Measurements from ENCODE around the gene BICRA.
"Not testable (repeated sequence)": the region's sequence is repeated elsewhere in the genome, so short reads cannot be mapped to it uniquely, and the experiment has no call there.

BICRA gene

DNA sequence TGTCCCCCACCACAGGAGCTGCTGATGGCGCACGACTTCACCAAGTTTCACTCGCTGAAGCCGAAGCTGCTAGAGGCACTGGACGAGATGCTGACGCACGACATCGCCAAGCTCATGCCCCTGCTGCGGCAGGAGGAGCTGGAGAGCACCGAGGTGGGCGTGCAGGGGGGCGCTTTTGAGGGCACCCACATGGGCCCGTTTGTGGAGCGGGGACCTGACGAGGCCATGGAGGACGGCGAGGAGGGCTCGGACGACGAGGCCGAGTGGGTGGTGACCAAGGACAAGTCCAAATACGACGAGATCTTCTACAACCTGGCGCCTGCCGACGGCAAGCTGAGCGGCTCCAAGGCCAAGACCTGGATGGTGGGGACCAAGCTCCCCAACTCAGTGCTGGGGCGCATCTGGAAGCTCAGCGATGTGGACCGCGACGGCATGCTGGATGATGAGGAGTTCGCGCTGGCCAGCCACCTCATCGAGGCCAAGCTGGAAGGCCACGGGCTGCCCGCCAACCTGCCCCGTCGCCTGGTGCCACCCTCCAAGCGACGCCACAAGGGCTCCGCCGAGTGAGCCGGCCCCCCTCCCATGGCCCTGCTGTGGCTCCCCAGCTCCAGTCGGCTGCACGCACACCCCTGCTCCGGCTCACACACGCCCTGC lies 132.1 kb downstream of the BICRA start:
- Histone ChIP-seq H3K27ac (no peak overlapping the region), H3K9me3 (ENCODE audit: low read depth, low read length) (no peaks in the 10 kb centered on the region), H3K36me3 (ENCODE audit: insufficient read depth, low read length) (no peaks in the 10 kb centered on the region), H3K9ac (ENCODE audit: insufficient read length) (no peak overlapping the region), H3K4me3 (no peak overlapping the region)
- DNase-seq (ENCODE audit: low read depth, low spot score): no peak
- no peak for TF ChIP-seq POLR2AphosphoS5 (IDR thresholded peaks at IDR 0.05; ENCODE audit: borderline replicate concordance, low read depth, low read length)
- no peak for TF ChIP-seq FOXP2 (optimal IDR thresholded peaks at IDR 0.05; ENCODE audit: control extremely low read depth, extremely low read length, insufficient read depth)

DNA sequence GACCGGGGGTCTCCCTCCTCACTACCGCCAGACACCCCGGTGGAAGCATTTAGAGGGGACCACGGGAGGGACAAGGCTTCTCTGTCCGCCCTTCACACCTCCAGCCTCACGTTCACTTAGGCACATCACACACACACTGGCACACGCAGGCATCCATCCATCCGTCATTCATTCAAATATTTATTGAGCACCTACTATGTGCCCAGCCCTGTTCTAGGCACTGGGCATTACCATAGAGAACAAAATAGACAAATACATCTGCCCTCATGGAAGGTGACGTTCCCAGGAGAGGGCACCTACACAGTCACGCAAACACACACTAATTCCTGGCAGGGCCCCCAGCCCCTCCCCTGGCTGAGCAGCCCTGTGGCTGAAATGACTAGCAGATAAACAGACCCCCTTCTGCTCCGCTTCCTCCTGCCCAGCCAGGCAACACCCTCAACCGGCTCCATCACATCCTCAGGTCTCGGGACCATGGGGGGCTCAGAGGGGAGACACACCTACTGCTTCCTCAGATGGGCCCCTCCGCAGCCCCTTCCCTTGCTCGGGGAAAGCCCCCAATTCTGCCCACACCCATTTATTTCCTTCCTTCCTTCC lies 132.7 kb downstream of the BICRA start:
- Histone ChIP-seq H3K9me3 (ENCODE audit: low read depth, low read length) (no peaks in the 10 kb centered on the region), H3K36me3 (ENCODE audit: insufficient read depth, low read length) (peaks cover 2% of the 10 kb centered on the region; the same call in 1 of the 2 replicates), H3K27ac (peak overlapping the region; percentile 19; the same call in 1 of the 2 replicates), H3K4me3 (no peak overlapping the region), H3K9ac (ENCODE audit: insufficient read length) (no peak overlapping the region)
- no peak for DNase-seq (ENCODE audit: low read depth, low spot score)
- TF ChIP-seq FOXP2 (optimal IDR thresholded peaks at IDR 0.05; ENCODE audit: control extremely low read depth, extremely low read length, insufficient read depth) (no peak), EZH2 (IDR thresholded peaks at IDR 0.05) (no peak), POLR2AphosphoS5 (IDR thresholded peaks at IDR 0.05; ENCODE audit: borderline replicate concordance, low read depth, low read length) (no peak)

DNA sequence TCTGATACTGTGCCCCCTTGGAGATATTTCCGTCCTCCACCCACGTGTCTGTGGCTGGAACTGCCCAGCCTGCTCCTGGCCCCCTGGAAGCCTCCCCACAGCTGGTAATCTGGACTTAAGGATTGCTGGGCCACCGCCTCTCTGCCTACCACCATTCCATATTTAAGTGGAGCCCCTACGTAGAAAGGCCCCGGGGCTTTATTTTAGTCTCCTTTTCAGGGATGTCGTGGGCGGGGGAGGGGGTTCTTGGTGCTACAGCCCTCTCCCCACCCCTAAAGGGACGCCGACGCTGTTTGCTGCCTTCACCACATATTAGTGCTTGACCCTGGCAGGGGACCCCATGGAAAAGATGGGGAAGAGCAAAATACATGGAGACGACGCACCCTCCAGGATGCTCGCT lies 133.7 kb downstream of the BICRA start:
- Histone ChIP-seq H3K9ac (ENCODE audit: insufficient read length) (peak overlapping the region; percentile 71), H3K4me3 (peak overlapping the region; percentile 80), H3K9me3 (ENCODE audit: low read depth, low read length) (no peaks in the 10 kb centered on the region), H3K27ac (peak overlapping the region; percentile 83), H3K36me3 (ENCODE audit: insufficient read depth, low read length) (peaks cover 11% of the 10 kb centered on the region)
- no peak for TF ChIP-seq POLR2AphosphoS5 (IDR thresholded peaks at IDR 0.05; ENCODE audit: borderline replicate concordance, low read depth, low read length)
- TF ChIP-seq FOXP2 (optimal IDR thresholded peaks at IDR 0.05; ENCODE audit: control extremely low read depth, extremely low read length, insufficient read depth): no peak
- no peak for TF ChIP-seq EZH2 (IDR thresholded peaks at IDR 0.05)
- DNase-seq (ENCODE audit: low read depth, low spot score): no peak

DNA sequence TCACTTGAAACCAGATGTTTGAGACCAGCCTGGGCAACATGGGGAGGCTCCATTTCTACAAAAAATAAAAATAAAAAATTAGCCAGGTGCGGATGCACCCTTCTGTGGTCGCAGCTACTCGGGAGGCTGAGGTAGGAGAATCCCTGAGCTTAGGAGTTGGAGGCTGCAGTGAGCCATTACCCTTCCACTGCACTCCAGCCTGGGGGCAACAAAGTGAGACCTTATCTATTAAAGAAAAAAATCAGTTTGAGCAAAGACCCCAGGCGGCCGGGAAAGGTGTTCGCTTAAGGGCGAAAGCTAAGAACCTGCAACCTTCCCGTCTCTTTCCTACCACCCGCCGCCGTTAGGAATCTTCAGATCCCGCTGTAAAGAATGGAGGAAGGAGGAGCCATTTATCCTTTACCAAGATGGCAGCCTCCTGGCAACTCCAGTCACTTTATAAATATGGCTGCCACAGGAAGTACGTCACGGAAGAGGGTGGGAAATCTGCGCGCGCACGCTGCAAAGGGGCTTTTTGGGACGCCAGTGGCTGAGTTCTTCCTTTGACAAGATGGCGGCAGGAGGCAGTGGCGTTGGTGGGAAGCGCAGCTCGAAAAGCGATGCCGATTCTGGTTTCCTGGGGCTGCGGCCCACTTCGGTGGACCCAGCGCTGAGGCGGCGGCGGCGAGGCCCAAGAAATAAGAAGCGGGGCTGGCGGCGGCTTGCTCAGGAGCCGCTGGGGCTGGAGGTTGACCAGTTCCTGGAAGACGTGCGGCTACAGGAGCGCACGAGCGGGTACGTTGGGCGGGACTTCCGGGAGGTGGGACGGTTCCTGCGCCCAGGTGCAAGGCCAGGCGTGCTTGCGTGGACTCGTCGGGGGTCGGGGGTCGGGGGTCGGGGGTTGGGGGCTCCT lies 136.3 kb downstream of the BICRA start, which contains the start of gene NOP53:
NOP53 (plus strand) TSS at position 537 of the 892 bp plus-strand sequence; CDS start at position 551, 14 bp downstream.
- H3K4me3 ChIP-seq: peak within 1 kb of the TSS; percentile 99
- H3K9ac ChIP-seq (ENCODE audit: insufficient read length): peak within 1 kb of the TSS; percentile 97
- DNase-seq (ENCODE audit: low read depth, low spot score): peak; percentile 95
- peaks cover 35% of the 10 kb centered on the region for H3K36me3 ChIP-seq (ENCODE audit: insufficient read depth, low read length)
- no peaks in the 10 kb centered on the region for H3K9me3 ChIP-seq (ENCODE audit: low read depth, low read length)
- peak within 1 kb of the TSS; percentile 92 for H3K27ac ChIP-seq
- TF ChIP-seq EZH2 (IDR thresholded peaks at IDR 0.05): no peak
- peak; percentile 85 for TF ChIP-seq POLR2AphosphoS5 (IDR thresholded peaks at IDR 0.05; ENCODE audit: borderline replicate concordance, low read depth, low read length)

DNA sequence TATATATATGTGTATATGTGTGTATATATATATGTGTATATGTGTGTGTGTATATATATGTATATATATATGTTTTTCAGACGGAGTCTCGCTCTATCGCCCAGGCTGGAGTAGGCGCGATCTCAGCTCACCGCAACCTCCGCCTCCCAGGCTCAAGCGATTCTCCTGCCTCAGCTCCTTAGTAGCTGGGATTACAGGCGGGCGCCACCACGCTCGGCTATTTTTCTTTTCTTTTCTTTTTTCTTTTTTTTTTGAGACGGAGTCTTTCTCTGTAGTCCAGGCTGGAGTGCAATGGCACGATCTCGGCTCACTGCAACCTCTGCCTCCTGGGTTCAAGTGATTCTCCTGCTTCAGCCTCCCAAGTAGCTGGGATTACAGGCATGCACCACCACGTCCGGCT lies 137.2 kb downstream of the BICRA start:
- Histone ChIP-seq H3K9ac (ENCODE audit: insufficient read length) (peak overlapping the region; percentile 97), H3K36me3 (ENCODE audit: insufficient read depth, low read length) (peaks cover 44% of the 10 kb centered on the region), H3K4me3 (peak overlapping the region; percentile 99)
- H3K27ac ChIP-seq; H3K9me3 ChIP-seq (ENCODE audit: low read depth, low read length); DNase-seq (ENCODE audit: low read depth, low spot score): not testable (repeated sequence)

DNA sequence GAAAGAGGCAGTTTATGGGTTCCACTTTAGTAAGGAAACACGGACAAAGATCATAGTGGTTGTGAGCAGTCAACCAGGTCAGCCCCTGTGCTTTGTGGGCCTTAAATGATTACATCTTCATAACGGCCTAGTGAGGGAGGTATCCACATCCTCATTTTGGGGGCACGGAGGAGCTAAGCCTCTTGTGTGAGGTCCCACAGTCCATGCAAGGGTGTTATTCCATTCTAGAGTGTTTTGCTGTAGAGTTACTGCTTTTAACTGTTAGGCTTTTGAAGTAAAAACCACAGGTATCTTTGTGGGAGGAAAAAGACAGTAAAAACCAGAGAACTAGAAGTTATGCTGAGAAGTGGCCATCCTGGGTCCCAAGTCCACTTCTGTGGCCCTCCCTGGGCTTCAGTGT lies 140.4 kb downstream of the BICRA start:
- H3K27ac ChIP-seq: no peak overlapping the region
- no peak for DNase-seq (ENCODE audit: low read depth, low spot score)
- no peak overlapping the region for H3K4me3 ChIP-seq
- peaks cover 73% of the 10 kb centered on the region for H3K36me3 ChIP-seq (ENCODE audit: insufficient read depth, low read length)
- TF ChIP-seq EZH2 (IDR thresholded peaks at IDR 0.05) (no peak), FOXP2 (optimal IDR thresholded peaks at IDR 0.05; ENCODE audit: control extremely low read depth, extremely low read length, insufficient read depth) (no peak), POLR2AphosphoS5 (IDR thresholded peaks at IDR 0.05; ENCODE audit: borderline replicate concordance, low read depth, low read length) (no peak)
- H3K9ac ChIP-seq (ENCODE audit: insufficient read length): no peak overlapping the region
- H3K9me3 ChIP-seq (ENCODE audit: low read depth, low read length): no peaks in the 10 kb centered on the region

DNA sequence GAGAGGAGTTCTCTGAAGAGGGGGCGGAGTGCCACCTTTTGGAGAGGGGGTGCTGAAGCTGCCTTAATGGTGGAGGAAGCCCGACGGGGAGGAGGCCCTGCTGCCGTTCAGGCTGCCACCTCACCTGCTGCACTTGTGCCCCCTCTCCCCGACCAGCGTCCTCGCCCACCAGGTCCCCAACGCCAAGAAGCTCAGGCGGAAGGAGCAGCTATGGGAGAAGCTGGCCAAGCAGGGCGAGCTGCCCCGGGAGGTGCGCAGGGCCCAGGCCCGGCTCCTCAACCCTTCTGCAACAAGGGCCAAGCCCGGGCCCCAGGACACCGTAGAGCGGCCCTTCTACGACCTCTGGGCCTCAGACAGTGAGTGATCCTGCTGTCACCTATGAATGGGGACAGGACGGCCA lies 141.8 kb downstream of the BICRA start:
- Histone ChIP-seq H3K9ac (ENCODE audit: insufficient read length) (no peak overlapping the region), H3K4me3 (no peak overlapping the region), H3K36me3 (ENCODE audit: insufficient read depth, low read length) (peaks cover 82% of the 10 kb centered on the region), H3K9me3 (ENCODE audit: low read depth, low read length) (no peaks in the 10 kb centered on the region), H3K27ac (no peak overlapping the region)
- TF ChIP-seq POLR2AphosphoS5 (IDR thresholded peaks at IDR 0.05; ENCODE audit: borderline replicate concordance, low read depth, low read length) (no peak), EZH2 (IDR thresholded peaks at IDR 0.05) (no peak), FOXP2 (optimal IDR thresholded peaks at IDR 0.05; ENCODE audit: control extremely low read depth, extremely low read length, insufficient read depth) (no peak)
- DNase-seq (ENCODE audit: low read depth, low spot score): no peak

DNA sequence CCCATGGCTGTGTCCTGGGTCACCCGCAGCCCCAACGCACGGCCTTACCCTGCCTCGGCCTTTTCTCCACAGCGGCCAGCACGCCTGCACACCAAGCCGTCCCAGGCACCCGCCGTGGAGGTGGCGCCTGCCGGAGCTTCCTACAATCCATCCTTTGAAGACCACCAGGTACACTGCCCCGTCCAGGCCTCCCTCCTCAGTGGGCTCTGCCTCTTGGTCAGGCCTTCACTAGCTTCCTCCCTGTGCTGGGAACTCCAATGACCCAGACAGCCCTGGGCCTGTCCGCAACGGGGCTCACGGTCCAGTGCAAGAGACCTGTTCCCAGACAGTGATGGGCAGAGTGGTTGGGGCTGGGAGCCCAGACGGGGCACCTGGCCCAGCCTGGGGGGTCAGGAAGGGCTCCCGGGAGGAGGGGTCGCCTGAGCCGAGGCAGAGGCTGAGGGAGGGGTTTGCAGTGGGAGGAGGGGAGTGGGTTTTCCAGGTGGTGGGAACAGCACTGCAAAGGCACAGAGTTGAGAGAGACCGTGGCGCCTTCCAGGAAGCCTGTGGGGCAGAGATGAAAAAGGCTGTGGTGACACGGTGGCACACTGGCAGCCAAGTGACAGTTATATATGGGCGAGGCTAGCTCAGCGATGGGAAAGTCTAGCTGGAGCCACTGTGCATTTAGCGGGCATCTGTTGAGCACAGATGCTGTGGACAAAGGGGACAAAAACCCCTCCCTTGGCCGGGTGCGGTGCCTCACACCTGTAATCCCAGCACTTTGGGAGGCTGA lies 143.7 kb downstream of the BICRA start:
- TF ChIP-seq EZH2 (IDR thresholded peaks at IDR 0.05): no peak
- TF ChIP-seq POLR2AphosphoS5 (IDR thresholded peaks at IDR 0.05; ENCODE audit: borderline replicate concordance, low read depth, low read length): no peak
- no peak for TF ChIP-seq FOXP2 (optimal IDR thresholded peaks at IDR 0.05; ENCODE audit: control extremely low read depth, extremely low read length, insufficient read depth)
- peaks cover 90% of the 10 kb centered on the region for H3K36me3 ChIP-seq (ENCODE audit: insufficient read depth, low read length)
- H3K27ac ChIP-seq: no peak overlapping the region
- H3K4me3 ChIP-seq: no peak overlapping the region
- no peaks in the 10 kb centered on the region for H3K9me3 ChIP-seq (ENCODE audit: low read depth, low read length)
- H3K9ac ChIP-seq (ENCODE audit: insufficient read length): no peak overlapping the region
- no peak for DNase-seq (ENCODE audit: low read depth, low spot score)

All from SK-N-MC (cell line).